Keratinocyte (primary cell): ENCODE measurements around the gene ALX4.

ENCODE experiments used
- EZH2 ChIP-seq: IDR thresholded peaks from one replicate; pipeline ENCODE4 v1.6.1; 2012; ENCODE audit warnings: inconsistent platforms, mild to moderate bottlenecking, low read length, moderate library complexity
- TF ChIP-seq, protein P1 (sequence below), 3 experiments: IDR thresholded peaks in 1 of 3; conservative IDR thresholded peaks in 1 of 3; optimal IDR thresholded peaks in 1 of 3; 2 replicates in 2 of 3; 3 replicates in 1 of 3; pipeline versions ENCODE3 to v1.5.1; 2011; ENCODE audit warnings: low read length in 3 of 3, mild to moderate bottlenecking in 3 of 3, moderate library complexity in 2 of 3, control low read depth in 1 of 3, inconsistent platforms in 1 of 3; ENCODE audit not compliant: insufficient read depth in 2 of 3; ENCODE audit errors: extremely low read depth in 1 of 3

DNA sequence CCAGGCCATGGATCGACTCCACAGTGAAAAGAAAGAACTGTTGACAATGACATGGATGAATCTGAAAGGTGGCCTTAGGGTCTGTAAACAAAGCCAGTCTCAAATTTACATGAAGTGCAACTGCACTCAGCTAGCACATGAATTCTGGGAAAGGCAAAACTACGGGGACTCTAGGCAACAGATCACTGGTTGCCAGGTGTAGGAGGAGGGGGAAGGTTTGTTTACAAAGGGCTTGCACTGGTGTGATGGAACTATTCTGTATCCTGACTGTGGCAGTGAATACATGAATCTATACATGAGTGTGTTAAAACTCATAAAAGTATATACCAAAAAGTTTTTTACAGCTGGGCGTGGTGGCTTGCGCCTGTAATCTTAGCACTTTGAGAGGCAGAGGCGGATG is 27.3 kb downstream of the ALX4 start:
- TF ChIP-seq, protein P1, sequence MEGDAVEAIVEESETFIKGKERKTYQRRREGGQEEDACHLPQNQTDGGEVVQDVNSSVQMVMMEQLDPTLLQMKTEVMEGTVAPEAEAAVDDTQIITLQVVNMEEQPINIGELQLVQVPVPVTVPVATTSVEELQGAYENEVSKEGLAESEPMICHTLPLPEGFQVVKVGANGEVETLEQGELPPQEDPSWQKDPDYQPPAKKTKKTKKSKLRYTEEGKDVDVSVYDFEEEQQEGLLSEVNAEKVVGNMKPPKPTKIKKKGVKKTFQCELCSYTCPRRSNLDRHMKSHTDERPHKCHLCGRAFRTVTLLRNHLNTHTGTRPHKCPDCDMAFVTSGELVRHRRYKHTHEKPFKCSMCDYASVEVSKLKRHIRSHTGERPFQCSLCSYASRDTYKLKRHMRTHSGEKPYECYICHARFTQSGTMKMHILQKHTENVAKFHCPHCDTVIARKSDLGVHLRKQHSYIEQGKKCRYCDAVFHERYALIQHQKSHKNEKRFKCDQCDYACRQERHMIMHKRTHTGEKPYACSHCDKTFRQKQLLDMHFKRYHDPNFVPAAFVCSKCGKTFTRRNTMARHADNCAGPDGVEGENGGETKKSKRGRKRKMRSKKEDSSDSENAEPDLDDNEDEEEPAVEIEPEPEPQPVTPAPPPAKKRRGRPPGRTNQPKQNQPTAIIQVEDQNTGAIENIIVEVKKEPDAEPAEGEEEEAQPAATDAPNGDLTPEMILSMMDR (optimal IDR thresholded peaks at IDR 0.05 in 1 of 3, IDR thresholded peaks at IDR 0.05 in 1 of 3, conservative IDR thresholded peaks at IDR 0.05 in 1 of 3; ENCODE audit: extremely low read depth in 1 of 3, insufficient read depth in 2 of 3, low read length in 3 of 3): no peak
- no peak for TF ChIP-seq EZH2
